Cardiac muscle cell (in vitro differentiated cells and primary cell): ENCODE results near the gene HID1. TPM values are rescaled to one million over a fixed set of nuclear protein-coding genes. Genes with fewer than 3 reads are reported as not detected.

Experiments
- DNase-seq, 2 donors: peaks; one replicate each; pipeline versions ENCODE4 v3.0.0 to v3.0.0-alpha.2; 2010 to 2017; ENCODE audit warnings: low read depth in 1 of 2, low spot score in 1 of 2
- H3K27ac ChIP-seq: fragments of 200-600 bp; sonication (generic); 2 replicates; pipeline ENCODE4 v1.5.1; 2016
- H3K27me3 ChIP-seq: fragments of 200-600 bp; sonication (generic); 2 replicates; pipeline ENCODE4 v1.6.0; 2016; ENCODE audit warnings: control low read depth
- H3K36me3 ChIP-seq: fragments of 200-600 bp; sonication (generic); 2 replicates; pipeline ENCODE4 v1.5.1; 2016; ENCODE audit warnings: control low read depth
- H3K4me1 ChIP-seq: fragments of 200-600 bp; sonication (generic); 2 replicates; pipeline ENCODE4 v1.8.1; 2017; ENCODE audit warnings: low read depth, mild to moderate bottlenecking, mixed run types
- H3K4me3 ChIP-seq: fragments of 200-600 bp; sonication (generic); 2 replicates; pipeline ENCODE4 v1.5.1; 2016; ENCODE audit warnings: mild to moderate bottlenecking
- H3K9me3 ChIP-seq: fragments of 200-600 bp; sonication (generic); 2 replicates; pipeline ENCODE4 v1.5.1; 2017; ENCODE audit warnings: low read depth, mild to moderate bottlenecking, control low read depth
- CTCF ChIP-seq: IDR thresholded peaks from 2 replicates; pipeline ENCODE4 v1.5.1; 2012; ENCODE audit warnings: low read depth, mild to moderate bottlenecking, low read length
- polyA plus RNA-seq: library from polyadenylated mRNA; unstranded; fragments of >200 nt; fragmentation: Nextera tagmentation; extraction: Ambion mirVana; gene quantifications from 2 replicates; pipeline ENCODE4 v1.2.1, GENCODE V29; 2016
- total RNA-seq: library from RNA; depleted of rRNA; stranded (reverse); fragments of >200 nt; gene quantifications from 2 replicates; pipeline ENCODE4 v1.2.3, GENCODE V29; 2016

The HID1 gene
- total and polyA plus RNA-seq, 2 experiments from 2014 or later, result 45.4 to 46.3 TPM

- H3K4me1 ChIP-seq, result peaks cover 4% of the 10 kb centered on the region
- H3K36me3 ChIP-seq, result no peaks in the 10 kb centered on the region
- H3K9me3 ChIP-seq, result no peaks in the 10 kb centered on the region
- TF ChIP-seq CTCF, result no peak
- H3K4me3 ChIP-seq, result no peak overlapping the region
- DNase-seq, result no peak
- peaks cover 78% of the 10 kb centered on the region for H3K27me3 ChIP-seq
- no peak overlapping the region for H3K27ac ChIP-seq
Measured at GRCh38 chr17:74925242-74925641, 47.3 kb downstream of the HID1 start.

- Histone ChIP-seq H3K4me1 (peaks cover 4% of the 10 kb centered on the region), H3K36me3 (no peaks in the 10 kb centered on the region), H3K27me3 (peaks cover 71% of the 10 kb centered on the region), H3K9me3 (no peaks in the 10 kb centered on the region), H3K4me3 (peak within 1 kb of the TSS; percentile 27), H3K27ac (no peak within 1 kb of the TSS)
- TF ChIP-seq CTCF, result no peak
- no peak for DNase-seq
Measured at GRCh38 chr17:74924250-74924948, 48.2 kb downstream of the HID1 start, which contains the start of gene OTOP2. OTOP2 (plus strand) TSS chr17:74924273; CDS start chr17:74924633, 360 bp downstream.

- peak overlapping the region; percentile 27 for H3K4me3 ChIP-seq
- TF ChIP-seq CTCF, result peak; percentile 57
- no peaks in the 10 kb centered on the region for H3K9me3 ChIP-seq
- DNase-seq, result peak; percentile 53 to 70
- peaks cover 64% of the 10 kb centered on the region for H3K27me3 ChIP-seq
- H3K27ac ChIP-seq, result no peak overlapping the region
- H3K36me3 ChIP-seq, result no peaks in the 10 kb centered on the region
- H3K4me1 ChIP-seq, result peaks cover 4% of the 10 kb centered on the region
Measured at GRCh38 chr17:74923538-74924249, 48.9 kb downstream of the HID1 start.

GRCh38 chr17:74922694-74923537 is 49.6 kb downstream of the HID1 start, which contains the start of gene USH1G:
USH1G (minus strand) TSS chr17:74923255; CDS start chr17:74923073, 182 bp downstream.
- no peak for TF ChIP-seq CTCF

GRCh38 chr17:74922172-74922571 is 50.4 kb downstream of the HID1 start:
- H3K27me3 ChIP-seq, result peaks cover 48% of the 10 kb centered on the region
- H3K27ac ChIP-seq, result no peak overlapping the region
- H3K4me1 ChIP-seq, result peaks cover 4% of the 10 kb centered on the region
- no peaks in the 10 kb centered on the region for H3K9me3 ChIP-seq
- no peak for TF ChIP-seq CTCF
- no peaks in the 10 kb centered on the region for H3K36me3 ChIP-seq
- no peak for DNase-seq
- no peak overlapping the region for H3K4me3 ChIP-seq

More at GRCh38 chr17:74922694-74923537, 49.6 kb downstream of the HID1 start, which contains the start of gene USH1G:
- Histone ChIP-seq H3K9me3 (no peaks in the 10 kb centered on the region), H3K4me1 (peaks cover 4% of the 10 kb centered on the region), H3K36me3 (no peaks in the 10 kb centered on the region), H3K27ac (no peak within 1 kb of the TSS), H3K4me3 (peak within 1 kb of the TSS; percentile 27), H3K27me3 (peaks cover 56% of the 10 kb centered on the region)
- DNase-seq, result peak; percentile 8 to 48
